Measurements from ENCODE around the gene FRA10AC1. TPM values are rescaled to one million over a fixed set of nuclear protein-coding genes. Genes with fewer than 3 reads are reported as not detected.

The FRA10AC1 gene
- total and polyA plus RNA-seq, 12 donors: 3.3 to 73.4 (median 13.4) TPM

DNA sequence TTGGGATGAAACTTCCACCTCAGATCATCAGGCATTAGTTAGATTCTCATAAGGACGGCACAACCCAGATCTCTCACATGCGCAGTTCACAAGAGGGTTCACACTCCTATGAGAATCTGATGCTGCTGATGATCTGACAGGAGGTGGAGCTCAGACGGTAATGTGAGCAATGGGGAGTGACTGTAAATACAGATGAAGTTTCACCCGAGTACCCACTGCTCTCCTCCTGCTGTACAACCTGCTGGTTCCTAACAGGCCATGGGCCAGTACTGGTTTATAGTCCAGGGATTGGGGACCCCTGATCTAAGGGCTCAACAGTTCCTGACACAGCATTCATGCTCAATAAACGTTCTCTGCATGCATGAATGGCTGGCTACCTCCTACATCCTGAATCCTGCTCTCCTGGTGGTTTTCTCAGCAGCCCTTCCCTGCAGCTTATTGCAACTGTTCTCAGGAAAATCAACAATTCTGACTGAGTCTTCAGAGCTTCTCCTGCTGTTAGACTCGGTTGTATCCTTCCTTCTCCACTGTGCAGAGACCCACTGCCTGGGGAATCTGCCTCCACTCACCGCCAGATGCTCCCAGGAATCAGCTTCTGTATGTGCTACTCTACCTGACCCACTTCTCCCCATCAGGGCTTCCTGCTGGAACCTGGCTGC is 72.6 kb downstream of the FRA10AC1 start:
- Histone ChIP-seq H3K4me1 (replicated peaks in 1 of 2) (no peaks in the 10 kb centered on the region), H3K9me3 (replicated peaks in 1 of 3) (no peaks in the 10 kb centered on the region), H3K36me3 (replicated peaks in 1 of 2) (no peaks in the 10 kb centered on the region), H3K27me3 (no peaks in the 10 kb centered on the region), H3K4me3 (no peak overlapping the region), H3K27ac (no peak overlapping the region)
- DNase-seq: no peak
- intact Hi-C loops (cut with DNase I): no loop called here
- 62 to 74% (median 64%) methylated on average over 3 to 7 of the region's 7 CpGs for WGBS, 4 donors
- TF ChIP-seq, protein P1, sequence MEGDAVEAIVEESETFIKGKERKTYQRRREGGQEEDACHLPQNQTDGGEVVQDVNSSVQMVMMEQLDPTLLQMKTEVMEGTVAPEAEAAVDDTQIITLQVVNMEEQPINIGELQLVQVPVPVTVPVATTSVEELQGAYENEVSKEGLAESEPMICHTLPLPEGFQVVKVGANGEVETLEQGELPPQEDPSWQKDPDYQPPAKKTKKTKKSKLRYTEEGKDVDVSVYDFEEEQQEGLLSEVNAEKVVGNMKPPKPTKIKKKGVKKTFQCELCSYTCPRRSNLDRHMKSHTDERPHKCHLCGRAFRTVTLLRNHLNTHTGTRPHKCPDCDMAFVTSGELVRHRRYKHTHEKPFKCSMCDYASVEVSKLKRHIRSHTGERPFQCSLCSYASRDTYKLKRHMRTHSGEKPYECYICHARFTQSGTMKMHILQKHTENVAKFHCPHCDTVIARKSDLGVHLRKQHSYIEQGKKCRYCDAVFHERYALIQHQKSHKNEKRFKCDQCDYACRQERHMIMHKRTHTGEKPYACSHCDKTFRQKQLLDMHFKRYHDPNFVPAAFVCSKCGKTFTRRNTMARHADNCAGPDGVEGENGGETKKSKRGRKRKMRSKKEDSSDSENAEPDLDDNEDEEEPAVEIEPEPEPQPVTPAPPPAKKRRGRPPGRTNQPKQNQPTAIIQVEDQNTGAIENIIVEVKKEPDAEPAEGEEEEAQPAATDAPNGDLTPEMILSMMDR (IDR thresholded peaks at IDR 0.05): no peak
- TF ChIP-seq POLR2A (IDR thresholded peaks at IDR 0.05): no peak

DNA sequence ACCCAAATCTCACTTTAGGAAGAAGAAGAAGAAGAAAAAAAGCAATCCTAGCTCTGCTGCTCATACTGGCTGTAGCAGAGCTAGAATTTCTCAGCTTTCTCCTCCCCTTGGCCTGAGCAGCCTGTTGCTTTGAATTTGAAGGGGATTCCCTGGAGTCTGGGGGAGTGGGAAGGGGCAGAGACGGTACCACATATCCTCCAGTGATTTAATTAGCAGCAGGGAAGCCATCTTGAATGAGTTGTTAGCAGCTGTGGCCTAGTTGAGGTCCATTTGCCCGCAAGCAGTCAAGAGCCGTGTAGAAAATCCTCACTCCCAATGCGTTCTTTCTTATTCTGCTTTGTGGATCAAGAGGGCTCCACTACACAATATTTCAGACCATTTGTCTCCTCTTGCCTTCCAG is 73.5 kb downstream of the FRA10AC1 start:
- Histone ChIP-seq H3K4me1 (replicated peaks in 1 of 2) (no peaks in the 10 kb centered on the region), H3K4me3 (no peak overlapping the region), H3K27ac (no peak overlapping the region), H3K27me3 (no peaks in the 10 kb centered on the region), H3K36me3 (replicated peaks in 1 of 2) (no peaks in the 10 kb centered on the region), H3K9me3 (replicated peaks in 1 of 3) (no peaks in the 10 kb centered on the region)
- intact Hi-C loops (cut with DNase I): no loop called here
- 87 to 94% (median 92%) methylated on average over 4 of the region's 4 CpGs for WGBS, 4 donors
- TF ChIP-seq, protein P1 (IDR thresholded peaks at IDR 0.05): no peak
- TF ChIP-seq POLR2A (IDR thresholded peaks at IDR 0.05): no peak
- DNase-seq: no peak

DNA sequence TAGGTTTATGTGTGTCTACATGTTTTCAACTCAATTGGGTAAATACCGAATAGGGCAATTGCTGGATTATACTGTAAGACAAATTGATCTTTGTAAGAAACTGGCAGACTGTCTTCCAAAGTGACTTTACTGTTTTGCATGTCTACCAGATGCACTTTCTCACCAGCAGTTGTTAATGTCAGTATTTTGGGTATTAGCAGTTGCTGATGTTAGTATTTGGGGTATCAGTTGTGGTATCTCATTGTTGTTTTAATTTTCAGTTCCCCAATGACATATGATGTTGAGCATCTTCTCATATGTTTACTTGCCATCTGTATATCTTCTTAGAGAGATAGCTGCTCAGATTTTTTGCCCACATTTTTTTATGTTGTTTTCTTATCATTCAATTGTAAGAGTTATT is 79.5 kb downstream of the FRA10AC1 start:
- intact Hi-C loops (cut with DNase I): no loop called here
- Histone ChIP-seq H3K36me3 (replicated peaks in 1 of 2) (no peaks in the 10 kb centered on the region), H3K9me3 (replicated peaks in 1 of 3) (no peaks in the 10 kb centered on the region), H3K27ac (no peak overlapping the region), H3K27me3 (no peaks in the 10 kb centered on the region), H3K4me1 (replicated peaks in 1 of 2) (no peaks in the 10 kb centered on the region), H3K4me3 (no peak overlapping the region)
- DNase-seq: no peak
- whole genome bisulfite sequencing, 4 donors: 67 to 92% (median 86%) methylated on average over 1 of the region's 1 CpG
- TF ChIP-seq POLR2A (IDR thresholded peaks at IDR 0.05): no peak
- TF ChIP-seq, protein P1 (IDR thresholded peaks at IDR 0.05): no peak

DNA sequence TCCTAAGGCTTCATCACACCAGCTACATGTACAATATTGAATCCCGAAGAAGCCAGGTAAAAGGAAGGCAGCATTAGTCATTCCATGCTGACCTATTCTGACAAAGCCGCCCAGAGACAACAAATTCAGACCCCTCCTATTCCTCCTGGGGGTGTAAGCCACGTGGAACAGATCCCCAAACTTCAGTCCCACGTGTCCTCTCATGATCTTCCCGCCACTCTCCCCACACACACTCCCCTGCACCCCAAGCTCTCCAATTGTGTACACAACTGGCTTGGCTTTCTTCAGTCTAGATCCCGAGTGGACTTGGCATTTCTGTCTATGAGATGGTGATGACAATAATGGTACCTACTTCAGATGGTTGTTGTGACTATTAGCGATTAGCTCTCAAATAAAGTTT is 81.5 kb downstream of the FRA10AC1 start:
- Histone ChIP-seq H3K36me3 (replicated peaks in 1 of 2) (no peaks in the 10 kb centered on the region), H3K9me3 (replicated peaks in 1 of 3) (no peaks in the 10 kb centered on the region), H3K4me1 (replicated peaks in 1 of 2) (no peaks in the 10 kb centered on the region), H3K27me3 (no peaks in the 10 kb centered on the region), H3K4me3 (no peak overlapping the region), H3K27ac (no peak overlapping the region)
- TF ChIP-seq, protein P1 (IDR thresholded peaks at IDR 0.05): no peak
- no peak for TF ChIP-seq POLR2A (IDR thresholded peaks at IDR 0.05)
- intact Hi-C loops (cut with DNase I): no loop called here
- DNase-seq: no peak
- 69 to 85% (median 77%) methylated on average over 7 of the region's 7 CpGs for WGBS, 4 donors

Other genes starting within 250 kb of the FRA10AC1 start
- gene MYOF, start 220.3 kb downstream of the FRA10AC1 start, total RNA-seq: 100 to 1,000 TPM in 1 of 9 donors, 10 to 100 TPM in 7, 1 to 10 TPM in 1; 4.1 to 119 (median 54.4) TPM
- gene MYOF, start 220.3 kb downstream of the FRA10AC1 start, polyA plus RNA-seq: 10 to 100 TPM in 2 of 3 donors, 1 to 10 TPM in 1; 9.0 to 22.9 (median 10.8) TPM
- gene CEP55, start 206.0 kb downstream of the FRA10AC1 start, total RNA-seq: 1 to 10 TPM in 6 of 9 donors, under 1 TPM in 3; 0.66 to 7.7 (median 1.3) TPM
- gene CEP55, start 206.0 kb downstream of the FRA10AC1 start, polyA plus RNA-seq: 1 to 10 TPM in 1 of 3 donors, under 1 TPM in 2; 0.32 to 3.2 (median 0.44) TPM
- 1 to 10 TPM in 4 of 9 donors, under 1 TPM in 3, not detected in 2; 0.42 to 1.4 (median 1.2) TPM for gene FFAR4, start 135.9 kb downstream of the FRA10AC1 start, total RNA-seq
- gene FFAR4, start 135.9 kb downstream of the FRA10AC1 start, polyA plus RNA-seq: under 1 TPM; 0.20 to 0.57 (median 0.24) TPM
- 10 to 100 TPM in 5 of 9 donors, 1 to 10 TPM in 2, under 1 TPM in 1, not detected in 1; 0.66 to 14.5 (median 10.8) TPM for gene RBP4, start 101.4 kb downstream of the FRA10AC1 start, total RNA-seq
- gene RBP4, start 101.4 kb downstream of the FRA10AC1 start, polyA plus RNA-seq: 100 to 1,000 TPM in 1 of 3 donors, 1 to 10 TPM in 2; 4.8 to 224 (median 5.3) TPM
- gene PDE6C, start 90.1 kb downstream of the FRA10AC1 start, total RNA-seq: not detected
- gene PDE6C, start 90.1 kb downstream of the FRA10AC1 start, polyA plus RNA-seq: not detected
- 1 to 10 TPM in 2 of 9 donors, under 1 TPM in 3, not detected in 4; 0.38 to 1.5 (median 0.81) TPM for gene LGI1, start 55.3 kb upstream of the FRA10AC1 start, total RNA-seq
- gene LGI1, start 55.3 kb upstream of the FRA10AC1 start, polyA plus RNA-seq: 1 to 10 TPM; 1.4 to 5.9 (median 5.0) TPM
- 10 to 100 TPM in 1 of 9 donors, 1 to 10 TPM in 8; 1.1 to 11.2 (median 3.0) TPM for gene SLC35G1, start 191.4 kb upstream of the FRA10AC1 start, total RNA-seq
- gene SLC35G1, start 191.4 kb upstream of the FRA10AC1 start, polyA plus RNA-seq: 1 to 10 TPM; 1.8 to 6.9 (median 2.7) TPM